Stimulated activated CD8-positive, alpha-beta memory T cell treated with anti-CD3 and anti-CD28 coated beads, Interleukin-15, amount 100 ng/mL, for 24 hours (primary cell): Measurements from ENCODE around the gene CDK9.

Experiments
- DNase-seq: peaks from one replicate; pipeline ENCODE4 v3.0.0-alpha.2; 2020; ENCODE audit warnings: low read depth

Gene CDK9

GRCh38 chr9:127761491-127761956, 24.3 kb upstream of the CDK9 start:
- no peak for DNase-seq

- DNase-seq, result no peak
Observed at GRCh38 chr9:127762111-127762676, 23.6 kb upstream of the CDK9 start.

- no peak for DNase-seq
Observed at GRCh38 chr9:127763918-127764384, 21.9 kb upstream of the CDK9 start.

GRCh38 chr9:127765418-127765817, 20.4 kb upstream of the CDK9 start:
- DNase-seq, result no peak

GRCh38 chr9:127767410-127767809, 18.4 kb upstream of the CDK9 start:
- no peak for DNase-seq

- no peak for DNase-seq
Observed at GRCh38 chr9:127767909-127768331, 17.9 kb upstream of the CDK9 start.

- no peak for DNase-seq
Observed at GRCh38 chr9:127768698-127769097, 17.1 kb upstream of the CDK9 start.

- DNase-seq, result no peak
Observed at GRCh38 chr9:127769101-127769500, 16.7 kb upstream of the CDK9 start.

GRCh38 chr9:127769929-127770582, 15.8 kb upstream of the CDK9 start:
- no peak for DNase-seq

- DNase-seq, result no peak
Observed at GRCh38 chr9:127770583-127770904, 15.3 kb upstream of the CDK9 start.

GRCh38 chr9:127770905-127771569, 14.8 kb upstream of the CDK9 start:
- peak; percentile 96 for DNase-seq

GRCh38 chr9:127771570-127772189, 14.2 kb upstream of the CDK9 start:
- DNase-seq, result no peak

GRCh38 chr9:127772603-127773002, 13.2 kb upstream of the CDK9 start:
- DNase-seq, result no peak

GRCh38 chr9:127773272-127773671, 12.6 kb upstream of the CDK9 start:
- no peak for DNase-seq

GRCh38 chr9:127773981-127774380, 11.9 kb upstream of the CDK9 start:
- no peak for DNase-seq

GRCh38 chr9:127776195-127776923, 9.5 kb upstream of the CDK9 start:
- DNase-seq, result no peak

- no peak for DNase-seq
Observed at GRCh38 chr9:127776924-127777289, 8.9 kb upstream of the CDK9 start.

GRCh38 chr9:127777368-127777980, 8.4 kb upstream of the CDK9 start:
- no peak for DNase-seq

GRCh38 chr9:127778280-127779135, 7.3 kb upstream of the CDK9 start, which contains the start of gene SH2D3C:
SH2D3C (minus strand) TSS chr9:127778666; CDS start chr9:127778627, 39 bp downstream.
- no peak for DNase-seq

- DNase-seq, result no peak
Observed at GRCh38 chr9:127779136-127779981, 6.5 kb upstream of the CDK9 start.
